Activated T-cell treated with anti-CD3 and anti-CD28 coated beads for 1 hour (primary cell): Measurements from ENCODE around the gene INSL3.
A peak's percentile ranks its signal among the peaks of the same experiment; 100 is the strongest.

Experiments
- DNase-seq: peaks from one replicate; pipeline ENCODE4 v3.0.0-alpha.2; 2020; ENCODE audit warnings: low read depth

The INSL3 gene

DNA sequence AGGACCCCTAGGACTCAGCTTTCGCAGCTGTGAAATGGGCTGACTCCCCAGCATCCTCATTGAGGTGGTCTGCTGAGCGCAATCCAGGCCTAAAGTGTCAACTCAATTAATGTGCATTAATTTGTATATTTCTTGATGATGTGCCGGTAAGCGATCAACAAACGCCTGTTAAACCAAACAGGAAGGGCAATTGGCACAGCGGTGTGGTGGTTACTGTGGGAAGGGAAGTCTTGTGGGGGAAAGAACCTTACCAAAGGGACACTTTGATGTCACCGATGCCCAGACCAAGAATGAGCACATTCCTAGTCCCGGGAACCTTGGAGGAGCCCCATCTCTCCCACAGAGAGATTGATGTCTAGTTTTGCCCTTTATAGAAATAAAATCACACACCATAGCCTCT lies 24.8 kb upstream of the INSL3 start:
- no peak for DNase-seq

- DNase-seq: no peak
These were observed 22.7 kb upstream of the INSL3 start for GRCh38 chr19:17843908-17844490.

- DNase-seq: no peak
These were observed 22.0 kb upstream of the INSL3 start for GRCh38 chr19:17843292-17843827.

DNA sequence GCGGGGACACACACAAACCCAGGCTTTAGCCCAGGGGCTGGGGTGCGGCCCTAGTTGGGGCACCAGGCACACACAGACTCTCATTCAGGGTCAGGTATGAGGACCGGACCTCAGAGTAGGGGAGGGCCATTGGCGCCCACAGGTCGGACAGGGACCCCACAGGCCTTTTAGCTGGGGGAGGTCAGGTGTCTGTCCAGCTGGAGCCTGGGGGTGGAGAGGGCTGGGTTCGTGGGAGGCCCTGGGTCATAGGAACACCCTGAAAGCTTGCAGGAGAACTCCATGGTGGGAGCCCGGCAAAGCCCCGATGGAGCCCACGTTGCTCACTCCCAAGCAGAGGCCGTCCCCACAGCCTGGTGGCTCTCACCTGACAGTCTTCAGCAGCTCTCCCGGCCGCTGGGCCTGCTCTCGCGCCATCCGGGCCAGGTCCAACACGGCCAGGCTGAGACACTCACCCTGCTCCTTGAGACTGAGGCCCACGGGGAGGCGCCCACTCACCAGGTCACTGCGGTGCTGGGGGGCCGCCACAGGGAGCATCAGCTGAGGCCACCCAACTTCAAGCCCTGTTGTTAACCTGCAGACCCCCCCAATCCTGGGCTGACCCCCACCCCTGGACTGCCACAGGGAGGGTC lies 21.5 kb upstream of the INSL3 start:
- DNase-seq: no peak

DNA sequence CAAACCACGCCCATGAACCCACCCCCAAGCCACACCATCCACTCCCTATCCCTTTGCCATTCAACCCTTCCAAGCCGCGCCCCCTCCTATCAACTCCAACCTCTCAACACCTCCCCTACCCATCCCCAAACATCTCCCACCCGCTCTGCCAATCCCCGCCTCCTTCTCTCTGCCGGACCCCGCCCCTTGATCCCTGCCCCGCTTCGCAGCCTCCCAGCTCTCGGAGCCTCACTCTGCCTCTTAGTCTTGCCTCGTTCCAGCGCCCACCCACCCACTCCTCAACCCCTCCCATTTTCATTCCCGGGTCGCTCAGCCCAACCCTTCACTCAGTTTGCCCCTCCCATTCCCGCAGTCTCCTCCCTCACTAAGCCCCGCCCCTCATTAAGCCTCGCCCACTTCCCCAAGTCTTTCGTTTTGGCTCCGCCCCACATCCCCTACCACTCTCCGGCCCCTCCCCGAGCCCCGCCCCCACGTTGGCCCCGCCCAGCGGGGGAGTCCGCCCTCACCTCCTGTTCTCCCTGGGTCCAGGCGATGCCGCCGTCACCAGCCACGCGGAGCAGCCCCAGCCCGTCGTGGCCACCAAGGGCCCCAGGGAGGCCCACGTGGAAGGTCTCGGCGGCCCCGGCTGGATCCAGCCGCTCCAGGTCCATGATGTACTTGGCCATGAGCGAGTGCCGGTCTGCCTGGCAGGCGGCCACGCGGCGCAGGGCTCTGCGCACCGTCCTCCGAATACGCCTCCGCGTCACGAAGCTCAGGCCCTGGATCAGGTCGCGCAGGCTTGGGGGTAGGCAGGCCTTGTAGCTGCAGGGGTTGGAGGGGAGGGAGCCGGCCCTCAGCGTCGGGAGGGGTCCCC lies 20.7 kb upstream of the INSL3 start:
- DNase-seq: peak; percentile 55

GRCh38 chr19:17841371-17841809 lies 20.1 kb upstream of the INSL3 start:
- DNase-seq: no peak

DNA sequence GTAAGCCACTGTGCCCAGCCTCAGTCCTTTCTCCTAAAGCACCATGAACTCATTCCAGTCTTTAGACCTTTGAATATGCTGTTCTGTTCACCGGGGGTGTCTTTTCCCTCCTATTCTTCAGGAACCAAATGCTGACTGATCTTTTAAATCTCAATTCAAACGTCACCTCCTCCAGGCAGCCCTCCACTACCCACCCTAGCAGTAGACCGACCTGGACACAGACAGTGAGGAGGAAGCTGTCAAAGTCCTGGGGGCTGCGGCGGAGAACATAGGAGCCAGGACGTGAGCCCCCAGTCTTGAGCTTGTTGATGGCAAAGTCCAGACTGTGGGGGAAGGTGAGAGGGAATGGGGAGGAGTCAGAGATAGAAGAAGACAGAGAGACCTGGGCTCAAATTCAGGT lies 18.7 kb upstream of the INSL3 start:
- DNase-seq: no peak

DNA sequence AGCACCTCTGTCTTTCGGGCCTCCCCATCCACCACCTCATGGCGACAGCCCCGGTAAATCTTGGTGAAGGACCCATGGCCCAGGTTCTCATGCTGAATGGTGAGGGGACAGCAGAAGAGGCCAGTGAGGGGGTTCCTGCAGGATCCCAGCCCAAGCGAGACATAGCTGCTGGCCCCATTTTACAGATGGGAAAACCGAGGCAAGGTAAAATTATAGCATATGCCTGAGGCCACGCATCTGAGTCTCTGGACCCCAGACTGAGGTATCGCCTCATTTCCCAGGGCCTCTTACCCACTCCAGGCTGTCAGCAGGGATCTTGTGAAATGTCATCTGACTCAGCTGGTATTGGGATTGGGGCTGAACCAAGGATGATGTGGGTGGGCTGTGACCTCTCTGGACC lies 16.7 kb upstream of the INSL3 start:
- no peak for DNase-seq

GRCh38 chr19:17836530-17836929 lies 15.2 kb upstream of the INSL3 start:
- no peak for DNase-seq

- DNase-seq: no peak
These were observed 14.1 kb upstream of the INSL3 start for GRCh38 chr19:17835182-17836006.

DNA sequence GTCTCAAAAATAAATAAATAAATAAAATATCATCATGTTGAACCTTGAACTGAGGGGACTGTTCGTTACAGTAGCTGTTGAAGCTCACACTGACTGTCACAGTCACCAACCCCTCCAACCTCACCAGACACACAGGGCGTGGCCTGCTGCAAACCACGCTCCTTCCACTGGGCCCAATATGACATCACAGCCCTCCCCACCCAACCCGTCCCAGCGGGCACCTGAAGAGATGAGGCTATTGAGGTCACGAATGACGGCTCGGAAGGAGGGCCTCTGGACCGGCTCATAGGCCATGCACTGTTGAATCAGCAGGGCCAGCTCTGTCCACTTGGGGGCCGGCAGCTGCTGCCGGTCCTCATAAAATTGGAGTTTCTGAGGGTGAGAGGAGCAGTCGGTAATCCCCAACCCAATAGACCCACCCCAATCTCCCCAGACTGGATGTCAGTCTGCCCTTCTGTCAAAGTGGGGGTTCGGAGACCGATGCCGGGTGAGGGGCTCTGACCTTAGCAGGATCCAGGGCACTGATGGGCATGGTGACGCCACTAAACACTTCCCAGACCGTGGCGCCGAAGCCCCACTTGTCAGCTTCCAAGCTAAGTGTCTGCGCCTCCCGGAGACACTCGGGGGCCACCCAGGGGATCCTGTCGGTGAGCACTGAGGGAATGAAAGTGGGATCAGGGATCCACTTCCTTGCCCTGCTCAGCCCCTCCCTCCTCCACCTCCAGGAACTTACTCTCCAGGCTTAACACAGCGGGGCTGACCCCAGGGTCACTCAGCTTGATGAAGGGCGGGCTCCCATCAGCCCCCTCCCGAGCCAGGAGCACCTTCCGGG lies 13.2 kb upstream of the INSL3 start:
- no peak for DNase-seq

GRCh38 chr19:17832443-17833208 lies 11.3 kb upstream of the INSL3 start:
- no peak for DNase-seq

DNA sequence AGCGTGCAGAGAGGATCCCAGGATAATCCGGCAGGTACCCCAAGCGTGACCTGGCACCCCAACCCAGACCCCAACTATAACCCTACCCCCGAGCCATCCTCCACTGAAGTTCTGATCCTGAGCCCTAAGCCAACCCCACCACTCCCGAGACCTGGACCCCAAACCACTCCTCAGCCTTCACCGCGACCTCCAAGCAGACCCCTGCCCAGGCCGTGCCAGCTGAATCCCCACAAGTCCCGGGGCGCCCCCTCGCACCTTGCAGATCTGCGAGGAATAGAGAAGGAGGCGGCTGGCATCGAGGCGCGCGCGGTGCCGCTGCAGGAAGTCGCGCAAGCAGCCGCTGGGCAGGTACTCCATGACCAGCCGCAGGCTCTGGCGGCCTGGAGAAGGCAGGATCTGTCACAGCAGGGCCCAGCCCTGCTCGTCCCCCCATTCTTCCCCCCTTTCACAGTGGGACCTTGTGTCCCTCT lies 10.1 kb upstream of the INSL3 start:
- no peak for DNase-seq

DNA sequence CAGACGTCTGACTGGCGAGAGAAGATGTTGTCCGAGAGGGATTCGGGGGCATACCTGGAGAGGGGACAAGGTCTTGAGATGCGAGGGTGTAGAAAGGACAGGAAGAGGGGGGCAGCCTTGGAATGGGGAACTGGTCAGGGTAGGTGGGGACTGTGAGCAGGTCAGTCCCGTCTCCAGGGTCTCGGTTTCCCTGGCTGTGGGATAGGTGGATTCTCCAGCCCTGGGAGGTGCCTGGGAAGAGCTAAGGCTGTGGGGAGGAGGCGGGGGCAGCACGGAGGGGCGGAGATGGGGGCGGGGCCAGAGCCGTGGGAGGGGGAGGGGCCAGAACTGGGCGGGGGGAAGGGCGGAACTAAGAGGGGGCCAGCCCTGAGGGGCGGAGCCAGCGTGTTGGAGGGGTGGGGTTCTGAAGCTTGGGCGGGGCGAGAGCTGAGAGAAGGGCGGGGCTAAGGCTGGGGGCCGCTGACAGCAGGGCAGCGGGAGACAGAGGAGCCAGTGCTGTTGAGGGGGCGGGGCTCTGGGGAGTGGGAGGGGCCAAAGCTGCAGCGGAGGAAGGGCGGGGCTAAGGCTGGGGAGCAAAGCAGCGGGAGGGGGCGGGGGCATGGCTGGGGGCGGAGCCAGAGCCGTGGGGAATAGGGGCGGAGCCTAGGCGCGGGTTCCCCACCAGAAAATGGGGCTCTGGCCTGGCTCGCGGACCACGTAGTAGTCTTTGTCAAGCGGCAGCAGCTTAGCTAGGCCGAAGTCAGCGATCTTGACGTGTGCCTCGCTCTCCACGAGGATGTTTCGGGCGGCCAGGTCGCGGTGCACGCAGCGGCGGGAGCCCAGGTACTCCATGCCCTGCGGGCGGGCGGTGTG lies 9.5 kb upstream of the INSL3 start:
- peak; percentile 34 for DNase-seq

- no peak for DNase-seq
These were observed 8.7 kb upstream of the INSL3 start for GRCh38 chr19:17829855-17830566.

GRCh38 chr19:17826508-17827056 lies 5.3 kb upstream of the INSL3 start:
- DNase-seq: no peak

DNA sequence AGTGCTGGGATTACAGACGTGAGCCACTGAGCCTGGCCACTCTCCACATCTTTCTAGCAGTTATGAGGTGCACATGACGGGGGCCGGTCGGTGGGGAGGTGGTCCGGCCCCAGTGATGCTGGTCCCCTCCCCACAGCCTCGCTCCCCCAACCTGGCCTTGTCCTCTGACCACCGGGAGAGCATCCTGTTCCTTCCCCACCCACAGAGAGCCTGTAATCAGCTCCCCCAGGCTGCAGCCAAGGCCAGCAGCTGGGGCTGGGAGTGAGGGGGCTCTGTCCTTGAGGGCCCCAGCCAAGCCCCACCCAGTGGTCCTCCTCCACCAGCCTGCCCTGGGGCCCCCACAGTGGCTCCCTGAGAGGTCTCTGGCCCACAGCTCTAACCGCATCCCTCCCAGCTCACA lies 3.0 kb upstream of the INSL3 start:
- DNase-seq: no peak

GRCh38 chr19:17817668-17818363 lies 3.5 kb downstream of the INSL3 start:
- no peak for DNase-seq
